Heart left ventricle (tissue), 16 donors: ENCODE data around the gene DKKL1. TPM values are rescaled to one million over a fixed set of nuclear protein-coding genes. Genes with fewer than 3 reads are reported as not detected.
A peak's percentile ranks its signal among the peaks of the same experiment; 100 is the strongest.

Experiments
- ATAC-seq, 4 donors: fragments of 200-7000 bp; cut with Tn5 transposase; one replicate each; pipeline ENCODE4 v1.9.1; 2020 to 2022; ENCODE audit warnings: moderate library complexity in 4 of 4, mild to moderate bottlenecking in 3 of 4, moderate number of reproducible peaks in 1 of 4
- DNase-seq, 5 donors: peaks; one replicate each; pipeline ENCODE4 v3.0.0-alpha.2; 2020
- H3K27ac ChIP-seq, 12 donors: fragments of 200-600 bp; sonication (generic) in 4 of 12; one replicate each; pipeline versions ENCODE4 v1.5.0 to v1.8.0; 2016 to 2022; ENCODE audit warnings: mild to moderate bottlenecking in 2 of 12
- H3K27me3 ChIP-seq, 9 donors: fragments of 200-600 bp; sonication (generic) in 2 of 9; one replicate each; pipeline versions ENCODE4 v1.5.1 to v1.8.0; 2016 to 2022; ENCODE audit warnings: mild to moderate bottlenecking in 3 of 9
- H3K36me3 ChIP-seq, 9 donors: fragments of 200-600 bp; sonication (generic) in 2 of 9; one replicate each; pipeline versions ENCODE4 v1.5.0 to v1.8.0; 2018 to 2022; ENCODE audit warnings: mild to moderate bottlenecking in 2 of 9
- H3K4me1 ChIP-seq, 12 donors: fragments of 200-600 bp; sonication (generic) in 4 of 12; one replicate each; pipeline versions ENCODE4 v1.5.0 to v1.8.0; 2016 to 2022; ENCODE audit warnings: mild to moderate bottlenecking in 3 of 12
- H3K4me3 ChIP-seq, 12 donors: fragments of 200-600 bp; sonication (generic) in 4 of 12; one replicate each; pipeline versions ENCODE4 v1.5.0 to v1.8.0; 2017 to 2022; ENCODE audit warnings: mild to moderate bottlenecking in 9 of 12, moderate library complexity in 4 of 12
- H3K9me3 ChIP-seq, 12 donors: fragments of 200-600 bp; sonication (generic) in 4 of 12; one replicate each; pipeline versions ENCODE4 v1.5.0 to v1.8.0; 2016 to 2022; ENCODE audit warnings: mild to moderate bottlenecking in 1 of 12
- POLR2A ChIP-seq, 2 donors: fragments of 450-650 bp; IDR thresholded peaks; one replicate each; pipeline ENCODE4 v1.6.1; 2017; ENCODE audit warnings: antibody characterized with exemption in 2 of 2, mild to moderate bottlenecking in 2 of 2, moderate library complexity in 2 of 2
- WGBS, 4 donors: extraction: QIAGEN DNeasy Blood & Tissue Kit in 2 of 4; methylation state at CpG; one replicate each; pipeline versions ENCODE4 v1.1.5 to v1.1.7; 2013 to 2018; 5-methylcytosine and 5-hydroxymethylcytosine counted together
- intact Hi-C, 10 donors: fragments of 100-400 bp; cut with DNase I; formaldehyde crosslinking; loops; one replicate each; pipeline versions ENCODE4 v1.11.1 to v1.14.2; 2022
- polyA plus RNA-seq, 2 donors: library from polyadenylated mRNA; stranded (reverse); fragments of 200-250 nt; gene quantifications; one replicate each; pipeline ENCODE4 v1.2.3, GENCODE V29; 2013
- total RNA-seq, 9 donors: library from RNA; depleted of rRNA in 2 of 9; stranded (reverse); fragments of >200 nt in 2 of 9; fragmentation: NEBNext Ultra II Directional in 3 of 9; extraction: Animal tissue kit (Norgen Biotek cat#: 25700) in 3 of 9; gene quantifications; one replicate each; pipeline versions ENCODE4 v1.1.0 to v1.2.4, GENCODE V29; 2016 to 2023
- TF ChIP-seq, protein P1 (sequence below), 12 donors: fragments of 200-600 bp; sonication (generic) in 4 of 12; IDR thresholded peaks; one replicate each; pipeline versions ENCODE4 v1.5.0 to v1.8.0; 2018 to 2022; ENCODE audit warnings: antibody characterized with exemption in 12 of 12, mild to moderate bottlenecking in 5 of 12
- donor health status: ischemic (EF 13 %, LVEDD 7.1; RV severe dilation, severe dysfunction).
- donor health status: healthy with polysubstance abuse.
- donor health status: DM: no; HTN: yes; CAD: no.
- donor health status: DM: no; HTN: no; CAD: no.
- donor health status: ischemic (EF 25% LVEDD 6.9; RV normal size, moderate dysfunction).
- donor health status: ischemic (EF 25% LVEDD 5.7; RV mildly dilated, moderate dysfunction).
- donor health status: healthy.
- donor health status: DM: yes; HTN: yes; CAD: no.
- donor health status: ischemic (EF 35%, LVEDD 5.7; RV mildly dilated, moderate dysfunction).
- donor health status: nonischemic (EF 11% LVEDD 7.7; RV severe dilation, severe dysfunction).
- donor health status: DM: yes; HTN: yes; CAD: no.
- donor health status: PGD.
- donor health status: ischemic (EF 29% LVEDD 5.4; RV normal size, mild dysfunction).
- donor health status: nonischemic (EF 23%, LVEDD 6.1; RV moderate dilation, normal function).

DKKL1 gene
- total and polyA plus RNA-seq, 11 donors = 0.24 to 0.51 TPM; not detected in 9

DNA sequence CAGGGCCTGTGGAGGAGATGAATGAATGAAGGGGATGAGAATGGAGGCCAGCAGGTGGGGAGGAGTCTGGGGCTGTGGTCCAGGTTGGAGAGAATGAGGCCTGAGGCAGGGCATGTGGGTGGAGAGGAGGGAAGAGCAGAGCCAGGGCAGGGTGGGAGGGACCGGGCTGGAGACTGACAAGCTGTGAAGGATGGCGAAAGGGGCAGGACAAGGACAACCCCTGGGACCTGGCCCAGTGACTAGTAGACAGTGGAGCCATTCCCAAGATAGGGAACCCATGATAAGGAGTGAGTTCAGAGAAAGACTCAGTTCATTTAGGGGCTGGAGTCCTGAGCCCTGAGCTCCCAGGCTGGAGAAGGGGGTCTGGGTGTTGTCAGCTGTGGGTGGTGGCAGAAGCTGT is 56.5 kb downstream of the DKKL1 start:
- Histone ChIP-seq H3K4me1 (peaks cover 0 to 35% (median 27%) of the 10 kb centered on the region in 12 donors), H3K36me3 (no peaks in the 10 kb centered on the region), H3K9me3 (no peaks in the 10 kb centered on the region), H3K27me3 (peaks cover 32 to 99% (median 66%) of the 10 kb centered on the region in 9 donors), H3K4me3 (no peak overlapping the region), H3K27ac (no peak overlapping the region)
- WGBS, 4 donors = 65 to 73% (median 70%) methylated on average over 2 of the region's 2 CpGs
- no peak for DNase-seq
- ATAC-seq = no peak
- TF ChIP-seq, protein P1, sequence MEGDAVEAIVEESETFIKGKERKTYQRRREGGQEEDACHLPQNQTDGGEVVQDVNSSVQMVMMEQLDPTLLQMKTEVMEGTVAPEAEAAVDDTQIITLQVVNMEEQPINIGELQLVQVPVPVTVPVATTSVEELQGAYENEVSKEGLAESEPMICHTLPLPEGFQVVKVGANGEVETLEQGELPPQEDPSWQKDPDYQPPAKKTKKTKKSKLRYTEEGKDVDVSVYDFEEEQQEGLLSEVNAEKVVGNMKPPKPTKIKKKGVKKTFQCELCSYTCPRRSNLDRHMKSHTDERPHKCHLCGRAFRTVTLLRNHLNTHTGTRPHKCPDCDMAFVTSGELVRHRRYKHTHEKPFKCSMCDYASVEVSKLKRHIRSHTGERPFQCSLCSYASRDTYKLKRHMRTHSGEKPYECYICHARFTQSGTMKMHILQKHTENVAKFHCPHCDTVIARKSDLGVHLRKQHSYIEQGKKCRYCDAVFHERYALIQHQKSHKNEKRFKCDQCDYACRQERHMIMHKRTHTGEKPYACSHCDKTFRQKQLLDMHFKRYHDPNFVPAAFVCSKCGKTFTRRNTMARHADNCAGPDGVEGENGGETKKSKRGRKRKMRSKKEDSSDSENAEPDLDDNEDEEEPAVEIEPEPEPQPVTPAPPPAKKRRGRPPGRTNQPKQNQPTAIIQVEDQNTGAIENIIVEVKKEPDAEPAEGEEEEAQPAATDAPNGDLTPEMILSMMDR (IDR thresholded peaks at IDR 0.05) = no peak
- TF ChIP-seq POLR2A (IDR thresholded peaks at IDR 0.05) = no peak
- intact Hi-C loops = no loop called here

DNA sequence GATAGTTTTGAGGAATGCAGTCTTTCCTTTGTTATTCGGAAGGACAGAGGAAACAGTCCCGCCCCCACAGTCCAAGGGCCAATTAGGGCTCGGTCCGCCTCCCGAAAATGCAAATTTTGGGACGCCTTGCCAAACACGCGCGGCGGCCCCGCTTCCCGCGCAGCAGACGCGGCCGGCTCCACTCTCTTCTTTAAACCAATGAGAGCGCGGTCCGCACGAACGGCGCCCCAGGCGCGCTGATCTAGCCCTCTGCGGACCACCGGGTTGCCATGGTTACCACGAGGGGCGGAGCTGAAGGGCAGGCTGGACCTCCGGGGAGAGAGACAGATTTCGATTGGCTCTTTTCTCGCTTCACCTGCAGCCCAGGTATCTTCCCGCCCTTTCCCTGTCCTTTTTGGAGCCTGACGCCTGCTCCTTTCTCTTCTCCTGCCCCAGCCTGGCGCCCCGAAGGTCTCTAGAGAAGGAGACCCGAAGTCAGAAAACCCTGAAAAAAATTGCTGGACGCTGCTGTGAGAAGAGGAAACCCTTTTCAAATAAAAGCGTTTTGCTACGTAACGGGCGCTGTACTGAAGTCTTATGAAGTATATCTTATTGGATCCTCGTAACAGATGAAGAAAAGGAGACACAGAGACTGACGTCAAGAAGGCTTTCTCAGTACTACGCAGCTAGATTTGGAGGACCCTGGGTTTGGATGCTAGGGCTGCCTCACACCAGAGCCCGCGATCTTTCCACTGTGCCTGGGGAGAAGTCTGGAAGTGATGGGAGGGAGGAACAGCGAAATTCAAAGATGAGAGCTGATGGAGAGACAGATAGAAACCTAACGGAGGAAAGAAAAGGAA is 57.6 kb downstream of the DKKL1 start:
- peaks cover 0 to 39% (median 27%) of the 10 kb centered on the region in 12 donors for H3K4me1 ChIP-seq
- peaks cover 40 to 100% (median 76%) of the 10 kb centered on the region in 9 donors for H3K27me3 ChIP-seq
- ATAC-seq (peak; percentile 41 to 84 (median 66)), DNase-seq (peak; percentile 70 to 83 (median 73))
- WGBS, 4 donors = 6 to 10% (median 8%) methylated on average over 39 to 48 of the region's 48 CpGs
- no peaks in the 10 kb centered on the region for H3K9me3 ChIP-seq
- peak overlapping the region in 9 of 12 donors; percentile 11 to 39 (median 28) for H3K4me3 ChIP-seq
- no peak overlapping the region for H3K27ac ChIP-seq
- intact Hi-C loops = no loop called here
- TF ChIP-seq POLR2A (IDR thresholded peaks at IDR 0.05) = no peak
- TF ChIP-seq, protein P1 (IDR thresholded peaks at IDR 0.05) = no peak
- H3K36me3 ChIP-seq = no peaks in the 10 kb centered on the region

DNA sequence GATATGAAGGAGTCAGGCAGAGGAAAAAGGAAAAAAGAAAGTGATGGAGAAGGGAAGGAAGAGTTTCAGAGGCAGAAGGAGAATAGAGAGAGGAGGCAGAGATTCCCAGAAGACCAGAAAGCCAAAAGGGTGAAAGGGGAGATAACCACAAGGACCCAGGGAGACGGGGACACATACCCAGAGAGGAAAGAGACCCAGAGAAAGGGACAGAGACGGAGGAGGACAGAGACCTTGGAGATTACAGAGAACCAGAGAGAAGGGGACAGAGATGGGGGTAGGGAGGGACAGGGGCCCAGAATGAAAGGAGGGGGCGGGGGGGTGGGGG is 58.2 kb downstream of the DKKL1 start:
- no peak for TF ChIP-seq POLR2A (IDR thresholded peaks at IDR 0.05)
- TF ChIP-seq, protein P1 (IDR thresholded peaks at IDR 0.05) = no peak
- Histone ChIP-seq H3K27ac (no peak overlapping the region), H3K27me3 (peaks cover 44 to 100% (median 79%) of the 10 kb centered on the region in 9 donors), H3K4me1 (peaks cover 0 to 42% (median 27%) of the 10 kb centered on the region in 12 donors), H3K4me3 (peak overlapping the region in 1 of 12 donors; percentile 3), H3K36me3 (no peaks in the 10 kb centered on the region), H3K9me3 (no peaks in the 10 kb centered on the region)
- WGBS, 4 donors = 14 to 20% (median 19%) methylated on average over 3 of the region's 3 CpGs
- ATAC-seq (no peak), DNase-seq (no peak)
- intact Hi-C loops = no loop called here

DNA sequence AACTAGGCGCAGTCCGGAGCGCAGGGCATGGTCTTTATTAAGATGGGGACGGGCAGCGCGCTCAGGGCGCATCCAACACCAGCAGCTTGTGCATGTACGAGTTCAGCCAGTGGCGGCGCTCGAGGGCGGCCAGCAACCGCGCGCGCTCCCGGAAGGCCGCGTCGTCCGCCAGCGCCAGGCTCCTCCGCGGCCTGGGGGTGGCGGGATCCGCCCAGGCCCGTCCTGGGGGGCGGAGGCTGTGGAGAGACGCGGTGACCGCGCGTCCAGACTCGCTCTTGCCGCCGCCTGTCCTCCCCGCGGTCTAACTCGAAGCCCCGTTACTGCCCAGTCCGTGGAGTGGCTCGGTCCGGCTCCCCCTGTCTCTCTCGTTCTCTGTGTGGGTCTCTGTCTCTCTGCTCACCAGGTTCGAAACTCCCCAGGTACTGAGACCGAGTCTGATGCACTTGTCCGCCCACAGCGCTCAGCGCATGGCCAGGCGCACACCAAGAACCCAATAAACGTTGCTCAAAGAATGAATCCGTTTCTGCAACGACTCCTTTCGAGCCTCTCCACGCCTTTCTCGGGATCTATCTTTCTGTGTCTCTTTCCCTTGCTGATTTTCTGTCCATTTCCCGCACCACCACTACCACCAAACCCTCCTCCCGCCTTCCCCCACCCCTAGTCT is 58.9 kb downstream of the DKKL1 start:
- Histone ChIP-seq H3K27ac (no peak overlapping the region), H3K27me3 (peaks cover 50 to 100% (median 83%) of the 10 kb centered on the region in 9 donors), H3K4me1 (peaks cover 0 to 42% (median 27%) of the 10 kb centered on the region in 12 donors), H3K9me3 (no peaks in the 10 kb centered on the region), H3K36me3 (no peaks in the 10 kb centered on the region), H3K4me3 (peak overlapping the region; percentile 1 to 46 (median 28))
- WGBS, 4 donors = 2 to 3% (median 2%) methylated on average over 42 to 58 of the region's 58 CpGs
- ATAC-seq (peak in 3 of 4 donors; percentile 66 to 79 (median 71)), DNase-seq (peak in 3 of 5 donors; percentile 39 to 57 (median 47))
- intact Hi-C loops = no loop called here
- TF ChIP-seq, protein P1 (IDR thresholded peaks at IDR 0.05) = peak; percentile 21 to 61 (median 43)
- no peak for TF ChIP-seq POLR2A (IDR thresholded peaks at IDR 0.05)
